H9 (cell line): Measurements from ENCODE around the gene FAM171A1. TPM values are rescaled to one million over a fixed set of nuclear protein-coding genes. Genes with fewer than 3 reads are reported as not detected.

ENCODE experiments used
- DNase-seq: peaks from one replicate; pipeline ENCODE4 v3.0.0-alpha.2; 2017
- H2AFZ ChIP-seq: one replicate; pipeline ENCODE4 v1.6.1; 2013; ENCODE audit warnings: mild to moderate bottlenecking, low read length, control low read depth, moderate library complexity
- H2AK5ac ChIP-seq: 2 replicates; pipeline ENCODE4 v1.6.1; 2013; ENCODE audit warnings: low read length, control low read depth, mixed read lengths; ENCODE audit not compliant: insufficient read length
- H2BK120ac ChIP-seq: one replicate; pipeline ENCODE4 v1.6.1; 2013; ENCODE audit warnings: low read depth, mild to moderate bottlenecking, low read length, control low read depth, inconsistent platforms; ENCODE audit not compliant: poor library complexity, severe bottlenecking
- H2BK12ac ChIP-seq: 2 replicates; pipeline ENCODE4 v1.6.1; 2013; ENCODE audit warnings: low read length, control low read depth, mixed read lengths, low read depth; ENCODE audit not compliant: insufficient read length
- H2BK15ac ChIP-seq: 2 replicates; pipeline ENCODE4 v1.6.1; 2013; ENCODE audit warnings: low read depth, low read length, control low read depth
- H2BK20ac ChIP-seq: one replicate; pipeline ENCODE4 v1.6.1; 2013; ENCODE audit warnings: low read depth, mild to moderate bottlenecking, low read length, control low read depth, inconsistent platforms; ENCODE audit not compliant: poor library complexity, severe bottlenecking
- H2BK5ac ChIP-seq: 2 replicates; pipeline ENCODE4 v1.6.1; 2013; ENCODE audit warnings: low read length, control low read depth, mixed read lengths; ENCODE audit not compliant: insufficient read length
- H3K14ac ChIP-seq: 2 replicates; pipeline ENCODE4 v1.6.1; 2013; ENCODE audit warnings: low read length, control low read depth; ENCODE audit not compliant: insufficient read depth
- H3K18ac ChIP-seq: 2 replicates; pipeline ENCODE4 v1.6.1; 2013; ENCODE audit warnings: low read depth, mild to moderate bottlenecking, mixed read lengths, low read length, control low read depth; ENCODE audit not compliant: insufficient read length
- H3K23ac ChIP-seq: 2 replicates; pipeline ENCODE4 v1.6.1; 2013; ENCODE audit warnings: low read length, control low read depth, mixed read lengths, low read depth; ENCODE audit not compliant: insufficient read length
- H3K23me2 ChIP-seq: 2 replicates; pipeline ENCODE4 v1.6.1; 2013; ENCODE audit warnings: low read depth, mild to moderate bottlenecking, mixed read lengths, low read length, control low read depth; ENCODE audit not compliant: insufficient read length, poor library complexity, severe bottlenecking
- H3K27ac ChIP-seq: 2 replicates; pipeline ENCODE4 v1.5.1; 2013; ENCODE audit warnings: low read length, control low read depth, mixed read lengths, low read depth; ENCODE audit not compliant: insufficient read length
- H3K27me3 ChIP-seq: 2 replicates; pipeline ENCODE4 v1.6.1; 2013; ENCODE audit warnings: low read length, control low read depth, inconsistent platforms; ENCODE audit not compliant: insufficient read depth
- H3K4ac ChIP-seq: 2 replicates; pipeline ENCODE4 v1.6.1; 2013; ENCODE audit warnings: low read depth, mild to moderate bottlenecking, control low read depth, inconsistent platforms, low read length, moderate library complexity
- H3K4me1 ChIP-seq: 2 replicates; pipeline ENCODE4 v1.6.1; 2013; ENCODE audit warnings: low read length, control low read depth, inconsistent platforms; ENCODE audit not compliant: insufficient read depth
- H3K4me2 ChIP-seq: 2 replicates; pipeline ENCODE4 v1.6.1; 2013; ENCODE audit warnings: low read length, control low read depth, mixed read lengths; ENCODE audit not compliant: insufficient read length, insufficient read depth
- H3K56ac ChIP-seq: 2 replicates; pipeline ENCODE4 v1.6.1; 2013; ENCODE audit warnings: low read depth, mild to moderate bottlenecking, mixed read lengths, low read length, control low read depth; ENCODE audit not compliant: insufficient read length
- H3K79me1 ChIP-seq: 2 replicates; pipeline ENCODE4 v1.6.1; 2013; ENCODE audit warnings: low read depth, mild to moderate bottlenecking, moderate library complexity, low read length, control low read depth, inconsistent platforms; ENCODE audit not compliant: insufficient read depth, poor library complexity, severe bottlenecking
- H3K79me2 ChIP-seq: 2 replicates; pipeline ENCODE4 v1.6.1; 2013; ENCODE audit warnings: low read length, control low read depth, inconsistent platforms; ENCODE audit not compliant: insufficient read depth
- H3K9ac ChIP-seq: 2 replicates; pipeline ENCODE4 v1.6.1; 2013; ENCODE audit warnings: low read length, control low read depth, mixed read lengths; ENCODE audit not compliant: insufficient read length; ENCODE audit errors: extremely low read depth
- H3K9me3 ChIP-seq: one replicate; pipeline ENCODE4 v1.6.1; 2013; ENCODE audit warnings: low read depth, low read length, inconsistent platforms; ENCODE audit not compliant: control insufficient read depth
- H3T11ph ChIP-seq: one replicate; pipeline ENCODE4 v1.6.1; 2013; ENCODE audit warnings: mild to moderate bottlenecking, low read length, control low read depth, inconsistent platforms
- H4K20me1 ChIP-seq: one replicate; pipeline ENCODE4 v1.6.1; 2013; ENCODE audit not compliant: control insufficient read depth, insufficient read length, insufficient read depth
- H4K5ac ChIP-seq: 2 replicates; pipeline ENCODE4 v1.6.1; 2013; ENCODE audit warnings: low read depth, mild to moderate bottlenecking, mixed read lengths, low read length, control low read depth; ENCODE audit not compliant: insufficient read length
- H4K8ac ChIP-seq: replicated peaks from 2 replicates; pipeline ENCODE4 v1.6.1; 2013; ENCODE audit warnings: low read length, control low read depth, mixed read lengths, low read depth; ENCODE audit not compliant: insufficient read length
- H4K91ac ChIP-seq: 2 replicates; pipeline ENCODE4 v1.6.1; 2013; ENCODE audit warnings: low read depth, mild to moderate bottlenecking, moderate library complexity, mixed read lengths, low read length, control low read depth; ENCODE audit not compliant: insufficient read length
- H3K27ac Mint-ChIP-seq, 3 experiments: 2 replicates in 2 of 3; 3 replicates in 1 of 3; pipeline ENCODE4 v1.8.0; 2020 to 2021; ENCODE audit warnings: mixed read lengths in 3 of 3, mild to moderate bottlenecking in 1 of 3, moderate library complexity in 1 of 3
- H3K27me3 Mint-ChIP-seq: 2 replicates; pipeline ENCODE4 v1.8.0; 2021; ENCODE audit warnings: low read depth, mild to moderate bottlenecking, moderate library complexity, mixed read lengths
- H3K36me3 Mint-ChIP-seq, 3 experiments: 2 replicates in 2 of 3; 3 replicates in 1 of 3; pipeline ENCODE4 v1.8.0; 2020 to 2021; ENCODE audit warnings: low read depth in 3 of 3, mixed read lengths in 3 of 3; ENCODE audit not compliant: insufficient read depth in 1 of 3
- H3K4me1 Mint-ChIP-seq, 2 experiments: 2 replicates each; pipeline ENCODE4 v1.8.0; 2020; ENCODE audit warnings: mixed read lengths in 2 of 2
- H3K4me3 Mint-ChIP-seq, 2 experiments: 2 replicates in 1 of 2; 3 replicates in 1 of 2; pipeline ENCODE4 v1.8.0; 2020 to 2021; ENCODE audit warnings: mild to moderate bottlenecking in 2 of 2, mixed read lengths in 2 of 2, moderate library complexity in 1 of 2
- H3K9me3 Mint-ChIP-seq, 2 experiments: 2 replicates in 1 of 2; 3 replicates in 1 of 2; pipeline ENCODE4 v1.8.0; 2020; ENCODE audit warnings: mild to moderate bottlenecking in 2 of 2, mixed read lengths in 2 of 2, moderate library complexity in 1 of 2
- WGBS: extraction: QIAGEN DNeasy Blood & Tissue Kit; methylation state at CpG from one replicate; pipeline ENCODE4 v1.1.7; 2013; ENCODE audit warnings: missing lambda C conversion rate, low lambda C conversion rate, mixed read lengths; ENCODE audit not compliant: insufficient read length; ENCODE audit errors: extremely low coverage; 5-methylcytosine and 5-hydroxymethylcytosine counted together
- total RNA-seq: library from RNA; stranded (reverse); gene quantifications from 2 replicates; pipeline ENCODE4 v1.2.1, GENCODE V29; 2021
- TF ChIP-seq, protein P1 (sequence below): fragments of 200-600 bp; sonication (generic); conservative IDR thresholded peaks from 3 replicates; pipeline ENCODE4 v1.8.0; 2021; ENCODE audit warnings: antibody characterized with exemption, mild to moderate bottlenecking

The FAM171A1 gene
- total RNA-seq, 1 experiment from 2014 or later, result 37.4 TPM

DNA sequence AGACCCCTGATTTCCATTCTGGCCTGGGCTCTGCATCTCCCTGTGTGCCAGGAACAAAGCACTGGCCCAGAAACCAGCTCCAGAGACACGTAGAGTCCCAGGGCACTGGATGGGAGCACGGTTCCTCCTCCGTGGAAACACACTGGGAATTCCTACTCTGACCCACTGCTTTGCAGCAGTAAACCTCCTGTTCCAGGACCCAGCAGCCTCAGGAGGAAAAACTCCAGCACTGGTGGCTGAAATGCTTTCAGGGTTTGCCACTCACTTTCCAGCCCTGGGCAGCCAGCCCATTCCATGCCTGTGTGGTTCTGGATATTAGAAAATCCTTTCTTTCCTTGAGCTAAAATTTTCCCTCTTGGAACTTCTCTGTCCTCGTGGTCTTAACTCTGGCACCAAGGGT, 58.0 kb downstream of the FAM171A1 start:
- no peaks in the 10 kb centered on the region for H3K27me3 ChIP-seq
- H3K4me1 ChIP-seq, result peaks cover 2% of the 10 kb centered on the region; the same call in 1 of the 2 replicates
- no peaks in the 10 kb centered on the region for H3K36me3 Mint-ChIP-seq
- H3K27ac ChIP-seq, result no peak overlapping the region
- H3K9ac ChIP-seq, result no peak overlapping the region
- no peak overlapping the region for H4K8ac ChIP-seq
- H2BK12ac ChIP-seq, result no peak overlapping the region
- no peak overlapping the region for H2BK5ac ChIP-seq
- H2BK15ac ChIP-seq, result no peak overlapping the region
- no peaks in the 10 kb centered on the region for H3K79me1 ChIP-seq
- H3T11ph ChIP-seq, result no peak overlapping the region
- no peaks in the 10 kb centered on the region for H3K23me2 ChIP-seq
- H3K4me1 Mint-ChIP-seq, result peaks cover 48 to 63% of the 10 kb centered on the region in 2 experiments
- no peaks in the 10 kb centered on the region; a peak in 1 of 5 replicates for H3K9me3 Mint-ChIP-seq
- no peak overlapping the region for H3K23ac ChIP-seq
- H2BK120ac ChIP-seq, result no peak overlapping the region
- H2AK5ac ChIP-seq, result no peak overlapping the region
- WGBS, result no CpG with 5 or more reads among the region's 4 CpGs
- H2BK20ac ChIP-seq, result no peak overlapping the region
- no peak overlapping the region for H3K4me3 Mint-ChIP-seq
- no peak overlapping the region for H2AFZ ChIP-seq
- no peak overlapping the region for H3K14ac ChIP-seq
- no peaks in the 10 kb centered on the region for H4K20me1 ChIP-seq
- TF ChIP-seq, protein P1, sequence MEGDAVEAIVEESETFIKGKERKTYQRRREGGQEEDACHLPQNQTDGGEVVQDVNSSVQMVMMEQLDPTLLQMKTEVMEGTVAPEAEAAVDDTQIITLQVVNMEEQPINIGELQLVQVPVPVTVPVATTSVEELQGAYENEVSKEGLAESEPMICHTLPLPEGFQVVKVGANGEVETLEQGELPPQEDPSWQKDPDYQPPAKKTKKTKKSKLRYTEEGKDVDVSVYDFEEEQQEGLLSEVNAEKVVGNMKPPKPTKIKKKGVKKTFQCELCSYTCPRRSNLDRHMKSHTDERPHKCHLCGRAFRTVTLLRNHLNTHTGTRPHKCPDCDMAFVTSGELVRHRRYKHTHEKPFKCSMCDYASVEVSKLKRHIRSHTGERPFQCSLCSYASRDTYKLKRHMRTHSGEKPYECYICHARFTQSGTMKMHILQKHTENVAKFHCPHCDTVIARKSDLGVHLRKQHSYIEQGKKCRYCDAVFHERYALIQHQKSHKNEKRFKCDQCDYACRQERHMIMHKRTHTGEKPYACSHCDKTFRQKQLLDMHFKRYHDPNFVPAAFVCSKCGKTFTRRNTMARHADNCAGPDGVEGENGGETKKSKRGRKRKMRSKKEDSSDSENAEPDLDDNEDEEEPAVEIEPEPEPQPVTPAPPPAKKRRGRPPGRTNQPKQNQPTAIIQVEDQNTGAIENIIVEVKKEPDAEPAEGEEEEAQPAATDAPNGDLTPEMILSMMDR, result no peak
- H3K79me2 ChIP-seq, result no peaks in the 10 kb centered on the region
- DNase-seq, result no peak
- no peak overlapping the region for H3K56ac ChIP-seq
- H3K27ac Mint-ChIP-seq, result peak overlapping the region in 1 of 3 experiments; percentile 71; a peak in 1 of 7 replicates
- H3K4me2 ChIP-seq, result no peak overlapping the region
- no peaks in the 10 kb centered on the region for H3K9me3 ChIP-seq
- H3K18ac ChIP-seq, result no peak overlapping the region
- no peak overlapping the region for H3K4ac ChIP-seq
- H4K5ac ChIP-seq, result no peak overlapping the region
- no peak overlapping the region for H4K91ac ChIP-seq
- H3K27me3 Mint-ChIP-seq, result no peaks in the 10 kb centered on the region
